ENCODE data around the gene C10orf71.

C10orf71 gene, protein sequence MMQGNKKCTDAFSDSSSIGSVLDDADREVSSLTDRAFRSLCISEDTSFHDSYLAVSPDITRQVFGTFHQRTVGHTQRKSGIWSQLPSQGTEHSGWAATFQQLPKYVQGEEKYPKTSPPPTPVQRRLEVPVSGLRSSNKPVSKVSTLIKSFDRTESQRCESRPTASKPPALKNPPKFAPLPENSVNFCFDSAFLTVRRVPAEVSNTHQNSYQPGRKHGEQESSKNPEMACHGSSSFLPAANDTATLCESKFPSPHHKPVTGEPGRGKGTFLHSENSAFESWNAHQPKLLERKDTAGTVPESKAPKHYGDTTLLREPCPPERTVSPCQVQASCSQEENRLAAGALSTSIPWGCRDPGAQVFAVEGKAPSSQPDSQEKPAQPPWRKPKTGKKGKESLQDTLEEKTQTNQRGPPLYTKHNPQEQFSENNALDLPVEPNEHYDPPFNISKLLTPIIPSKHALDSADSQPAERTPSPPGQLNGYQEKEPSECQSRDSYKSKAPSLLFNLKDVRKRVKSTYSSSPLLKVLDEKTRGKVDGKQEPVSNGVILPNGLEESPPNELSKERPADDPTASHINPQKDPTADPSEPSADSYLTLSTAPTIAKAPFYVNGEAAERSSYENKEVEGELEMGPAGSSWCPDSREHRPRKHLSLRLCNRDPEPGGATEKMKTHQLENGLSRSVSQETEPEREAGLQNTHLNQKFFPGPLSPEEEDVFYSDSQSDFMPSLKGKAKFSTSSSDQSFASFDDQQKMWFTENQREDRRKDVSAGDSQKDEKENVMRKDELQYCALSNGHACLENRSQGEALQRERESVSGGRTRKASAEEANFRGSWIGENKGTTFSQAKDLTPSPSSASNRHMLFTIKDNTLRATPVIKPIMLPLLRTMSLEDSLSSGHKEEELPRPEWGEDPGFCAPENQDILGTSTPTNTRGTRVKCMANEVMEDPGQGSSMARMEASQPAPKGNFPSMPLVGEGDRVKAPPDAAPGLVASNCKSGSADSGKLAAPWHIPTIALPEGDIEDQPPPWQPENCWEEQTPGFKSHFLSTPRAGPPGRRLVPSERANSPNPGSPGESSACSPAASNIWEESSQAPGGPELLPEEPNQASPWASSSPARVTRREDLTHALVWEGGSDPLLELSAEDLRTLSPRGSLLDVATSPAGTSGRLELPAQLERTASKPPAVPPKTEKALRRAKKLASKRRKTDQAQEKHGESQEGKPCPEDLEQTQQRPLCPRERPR (N-terminal part only)

GRCh38 chr10:49298983-49299815 lies at the start of gene C10orf71:
TSS of gene C10orf71 (plus strand) at chr10:49299170. CDS start at chr10:49322546, 23,376 bp downstream.
- peak within 1 kb of the TSS; percentile 76 for H3K4me2 ChIP-seq (ENCODE audit: low read length)
- H3K4me3 ChIP-seq (ENCODE audit: low read depth, low read length, poor library complexity, severe bottlenecking) = peak within 1 kb of the TSS; percentile 62
- H3K9me3 ChIP-seq (ENCODE audit: low read length) = no peaks in the 10 kb centered on the region
- no peak within 1 kb of the TSS for H2AFZ ChIP-seq (ENCODE audit: low read length)
- TF ChIP-seq EZH2 (IDR thresholded peaks at IDR 0.05; ENCODE audit: borderline replicate concordance, low read length) (no peak), CTCF (IDR thresholded peaks at IDR 0.05; ENCODE audit: low read length) (no peak)
- H4K20me1 ChIP-seq (ENCODE audit: insufficient read depth, low read length) = no peaks in the 10 kb centered on the region
- H3K27ac ChIP-seq (ENCODE audit: low read depth, low read length, poor library complexity, severe bottlenecking) = peak within 1 kb of the TSS; percentile 84
- no peaks in the 10 kb centered on the region for H3K9me2 ChIP-seq (ENCODE audit: low read depth, low read length)
- no peaks in the 10 kb centered on the region for H3F3A ChIP-seq (ENCODE audit: insufficient read depth, low read length)
- H3K79me2 ChIP-seq (ENCODE audit: insufficient read depth, low read length) = no peaks in the 10 kb centered on the region
- H3K4me1 ChIP-seq (ENCODE audit: insufficient read depth, low read length, severe bottlenecking) = peaks cover 28% of the 10 kb centered on the region
- H3K36me3 ChIP-seq (ENCODE audit: insufficient read depth, low read length) = no peaks in the 10 kb centered on the region
- H3K9ac ChIP-seq (ENCODE audit: low read length) = peak within 1 kb of the TSS; percentile 55; the same call in 1 of the 2 replicates
- no peaks in the 10 kb centered on the region for H3K27me3 ChIP-seq (ENCODE audit: insufficient read depth, low read length)

DNA sequence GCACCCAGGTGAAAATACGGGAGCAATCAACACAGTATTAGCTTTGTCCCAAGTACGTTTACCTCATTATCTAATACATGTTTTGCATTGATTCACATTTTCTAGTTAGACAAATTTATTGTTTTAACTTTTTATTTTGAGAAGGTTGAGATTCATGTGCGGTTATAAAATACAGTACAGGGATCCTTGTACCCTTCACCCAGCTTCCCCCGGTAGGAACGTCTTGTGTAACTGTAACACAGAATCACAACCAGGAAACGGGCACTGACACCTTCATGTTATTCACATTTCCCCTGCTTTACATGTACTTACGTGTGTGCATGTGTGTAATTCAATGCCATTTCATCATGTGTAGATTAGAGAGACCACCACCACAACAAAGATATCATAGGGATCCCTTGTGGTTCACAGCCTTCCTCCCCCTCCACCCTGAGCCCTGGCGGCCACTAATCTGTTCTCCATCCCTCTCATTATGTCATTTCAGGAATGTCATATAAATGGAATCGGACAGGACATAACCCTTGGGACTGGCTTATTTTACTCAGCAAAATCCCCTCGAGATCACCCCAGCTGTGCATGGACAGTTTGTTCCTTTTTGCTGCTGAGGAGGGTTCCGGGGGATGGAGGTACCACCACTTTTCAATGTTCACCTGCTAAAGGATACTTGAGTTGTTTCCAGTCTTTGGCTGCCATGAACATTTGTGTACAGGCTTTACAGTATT lies 46.5 kb upstream of the C10orf71 start:
- Histone ChIP-seq H4K20me1 (ENCODE audit: insufficient read depth, low read length) (no peaks in the 10 kb centered on the region), H3K27ac (ENCODE audit: low read depth, low read length, poor library complexity, severe bottlenecking) (no peak overlapping the region), H3K79me2 (ENCODE audit: insufficient read depth, low read length) (no peaks in the 10 kb centered on the region), H3K36me3 (ENCODE audit: insufficient read depth, low read length) (no peaks in the 10 kb centered on the region), H3K4me1 (ENCODE audit: insufficient read depth, low read length, severe bottlenecking) (no peaks in the 10 kb centered on the region), H3K9me3 (ENCODE audit: low read length) (no peaks in the 10 kb centered on the region), H2AFZ (ENCODE audit: low read length) (no peak overlapping the region), H3K4me3 (ENCODE audit: low read depth, low read length, poor library complexity, severe bottlenecking) (no peak overlapping the region), H3K4me2 (ENCODE audit: low read length) (no peak overlapping the region), H3K9me2 (ENCODE audit: low read depth, low read length) (no peaks in the 10 kb centered on the region), H3K9ac (ENCODE audit: low read length) (no peak overlapping the region), H3K27me3 (ENCODE audit: insufficient read depth, low read length) (no peaks in the 10 kb centered on the region), H3F3A (ENCODE audit: insufficient read depth, low read length) (no peaks in the 10 kb centered on the region)
- TF ChIP-seq EZH2 (IDR thresholded peaks at IDR 0.05; ENCODE audit: borderline replicate concordance, low read length) (no peak), CTCF (IDR thresholded peaks at IDR 0.05; ENCODE audit: low read length) (no peak)

Measured in OCI-LY1 (cell line).